Neuronal stem cell (in vitro differentiated cells): Measurements from ENCODE around the gene IPCEF1.
"Not testable (repeated sequence)": the region's sequence is repeated elsewhere in the genome, so short reads cannot be mapped to it uniquely, and the experiment has no call there.

Experiments
- DNase-seq: peaks from one replicate; pipeline ENCODE4 v3.0.0-alpha.2; 2013; ENCODE audit warnings: low spot score
- H2AFZ ChIP-seq: one replicate; pipeline ENCODE4 v1.6.1; 2013; ENCODE audit warnings: mild to moderate bottlenecking, low read length, inconsistent platforms
- H2AK5ac ChIP-seq: 2 replicates; pipeline ENCODE4 v1.6.1; 2013; ENCODE audit warnings: low read depth, mild to moderate bottlenecking, inconsistent platforms, low read length, moderate library complexity, mixed read lengths
- H2BK120ac ChIP-seq: 2 replicates; pipeline ENCODE4 v1.6.1; 2013; ENCODE audit warnings: low read depth, mild to moderate bottlenecking, inconsistent platforms, low read length, moderate library complexity, mixed read lengths
- H2BK12ac ChIP-seq: one replicate; pipeline ENCODE4 v1.6.1; 2013; ENCODE audit warnings: low read length, inconsistent platforms
- H2BK15ac ChIP-seq: 2 replicates; pipeline ENCODE4 v1.6.1; 2013; ENCODE audit warnings: mild to moderate bottlenecking, low read length, inconsistent platforms, mixed read lengths
- H2BK5ac ChIP-seq: one replicate; pipeline ENCODE4 v1.6.1; 2013; ENCODE audit warnings: inconsistent platforms, mild to moderate bottlenecking, low read length, moderate library complexity
- H3K14ac ChIP-seq: one replicate; pipeline ENCODE4 v1.6.1; 2013; ENCODE audit warnings: low read length, inconsistent platforms
- H3K18ac ChIP-seq: 2 replicates; pipeline ENCODE4 v1.6.1; 2013; ENCODE audit warnings: low read length, inconsistent platforms
- H3K23ac ChIP-seq: 2 replicates; pipeline ENCODE4 v1.6.1; 2013; ENCODE audit warnings: low read depth, mild to moderate bottlenecking, mixed read lengths, low read length, inconsistent platforms; ENCODE audit not compliant: poor library complexity
- H3K27ac ChIP-seq: replicated peaks from 3 replicates; pipeline ENCODE4 v1.5.1; 2013; ENCODE audit warnings: low read length, inconsistent platforms
- H3K27me3 ChIP-seq, 3 experiments: 2 replicates each; pipeline ENCODE4 v1.6.1; 2013; ENCODE audit warnings: low read length in 3 of 3, mild to moderate bottlenecking in 2 of 3, inconsistent platforms in 1 of 3, low read depth in 1 of 3, mixed read lengths in 1 of 3, moderate library complexity in 1 of 3; ENCODE audit not compliant: control insufficient read depth in 3 of 3, insufficient read depth in 3 of 3
- H3K36me3 ChIP-seq, 2 donors: replicated peaks in 1 of 2; 2 replicates each; pipeline ENCODE4 v1.6.1; 2013; ENCODE audit warnings: low read length in 2 of 2; ENCODE audit not compliant: control insufficient read depth in 2 of 2, insufficient read depth in 2 of 2
- H3K4ac ChIP-seq: 2 replicates; pipeline ENCODE4 v1.6.1; 2013; ENCODE audit warnings: inconsistent platforms, mild to moderate bottlenecking, low read length, moderate library complexity
- H3K4me1 ChIP-seq, 2 donors: 1 replicate in 1 of 2; 2 replicates in 1 of 2; pipeline ENCODE4 v1.6.1; 2013; ENCODE audit warnings: low read length in 2 of 2, low read depth in 1 of 2; ENCODE audit not compliant: control insufficient read depth in 2 of 2, insufficient read depth in 1 of 2
- H3K4me2 ChIP-seq: one replicate; pipeline ENCODE4 v1.6.1; 2013; ENCODE audit warnings: mild to moderate bottlenecking, low read length, inconsistent platforms; ENCODE audit not compliant: insufficient read depth, poor library complexity, severe bottlenecking
- H3K4me3 ChIP-seq, 2 donors: 2 replicates each; pipeline ENCODE4 v1.5.1; 2013; ENCODE audit warnings: low read length in 2 of 2, mild to moderate bottlenecking in 2 of 2, inconsistent platforms in 1 of 2, moderate library complexity in 1 of 2
- H3K79me1 ChIP-seq: one replicate; pipeline ENCODE4 v1.6.1; 2013; ENCODE audit warnings: low read depth, mild to moderate bottlenecking, inconsistent platforms, low read length, moderate library complexity
- H3K9ac ChIP-seq: one replicate; pipeline ENCODE4 v1.6.1; 2013; ENCODE audit warnings: mild to moderate bottlenecking, low read depth, low read length, inconsistent platforms; ENCODE audit not compliant: poor library complexity
- H3K9me3 ChIP-seq, 2 donors: replicated peaks in 1 of 2; 2 replicates each; pipeline versions ENCODE3 to v1.6.1; 2013; ENCODE audit warnings: low read length in 2 of 2, mild to moderate bottlenecking in 2 of 2, inconsistent platforms in 1 of 2, low read depth in 1 of 2, mixed read lengths in 1 of 2, moderate library complexity in 1 of 2; ENCODE audit not compliant: control insufficient read depth in 2 of 2, insufficient read depth in 1 of 2
- H4K8ac ChIP-seq: one replicate; pipeline ENCODE4 v1.6.1; 2013; ENCODE audit warnings: low read depth, mild to moderate bottlenecking, inconsistent platforms, low read length, moderate library complexity
- H4K91ac ChIP-seq: one replicate; pipeline ENCODE4 v1.6.1; 2013; ENCODE audit warnings: low read length, low read depth, mild to moderate bottlenecking, inconsistent platforms; ENCODE audit not compliant: poor library complexity
- WGBS, 2 donors: extraction: QIAGEN DNeasy Blood & Tissue Kit; methylation state at CpG; one replicate each; pipeline ENCODE4 v1.1.7; 2013; ENCODE audit warnings: missing lambda C conversion rate in 2 of 2, mixed read lengths in 1 of 2; ENCODE audit not compliant: insufficient read length in 2 of 2, insufficient replicate concordance in 1 of 2; ENCODE audit errors: extremely low coverage in 2 of 2; 5-methylcytosine and 5-hydroxymethylcytosine counted together

IPCEF1 gene

DNA sequence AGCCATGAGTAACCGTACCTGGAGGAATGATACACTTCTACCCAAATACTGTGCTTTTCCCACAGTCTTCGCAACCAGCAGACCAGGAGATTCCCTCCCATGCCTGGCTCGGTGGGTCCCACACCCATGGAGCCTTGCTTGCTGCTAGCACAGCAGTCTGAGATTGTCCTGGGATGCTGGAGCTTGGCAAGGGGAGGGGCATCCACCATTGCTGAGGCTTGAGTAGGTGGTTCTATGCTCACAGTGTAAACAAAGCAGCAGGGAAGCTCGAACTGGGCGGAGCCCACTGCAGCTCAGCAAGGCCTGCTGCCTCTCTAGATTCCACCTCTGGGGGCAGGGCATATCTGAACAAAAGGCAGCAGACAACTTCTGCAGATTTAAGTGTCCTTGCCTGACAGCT is 184.2 kb downstream of the IPCEF1 start:
- H3K9me3 ChIP-seq, H3K14ac ChIP-seq, H3K79me1 ChIP-seq, H3K4me3 ChIP-seq, H2BK12ac ChIP-seq, H3K4me1 ChIP-seq, H3K36me3 ChIP-seq, H2BK120ac ChIP-seq, H3K4me2 ChIP-seq, H2AFZ ChIP-seq, H4K8ac ChIP-seq, H4K91ac ChIP-seq, H3K4ac ChIP-seq, DNase-seq, H2BK5ac ChIP-seq, H3K23ac ChIP-seq, H2BK15ac ChIP-seq, H3K18ac ChIP-seq, H3K27ac ChIP-seq, H3K27me3 ChIP-seq, H2AK5ac ChIP-seq, H3K9ac ChIP-seq: not testable (repeated sequence)
- WGBS, 2 donors: no CpG with 5 or more reads among the region's 5 CpGs

DNA sequence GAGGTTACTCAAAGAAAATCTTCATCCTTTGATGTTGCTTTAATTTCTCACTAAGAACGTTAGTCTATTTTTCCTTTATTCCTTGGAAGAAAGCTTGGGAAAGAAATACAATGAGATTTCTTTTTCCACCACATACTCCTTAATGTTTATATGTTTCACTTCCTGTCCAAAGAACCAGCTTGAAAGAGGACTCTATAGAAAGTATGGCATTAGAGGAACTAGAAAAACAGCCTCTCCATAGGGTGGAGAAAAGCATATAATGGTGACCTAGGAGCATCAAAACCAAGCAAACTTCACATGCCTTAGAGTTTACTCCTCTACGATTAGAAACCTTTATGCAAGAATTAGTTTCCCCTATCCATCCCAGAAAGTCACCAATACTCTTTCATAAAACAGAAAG is 186.5 kb downstream of the IPCEF1 start:
- Histone ChIP-seq H2AFZ (no peak overlapping the region), H3K4me3 (no peak overlapping the region), H3K18ac (no peak overlapping the region), H3K36me3 (no peaks in the 10 kb centered on the region), H3K4ac (no peak overlapping the region), H3K27ac (no peak overlapping the region), H2BK5ac (no peak overlapping the region), H3K23ac (no peak overlapping the region), H2AK5ac (no peak overlapping the region), H3K79me1 (no peaks in the 10 kb centered on the region), H3K9me3 (peaks cover 0 to 1% of the 10 kb centered on the region in 2 donors), H4K91ac (no peak overlapping the region), H2BK15ac (no peak overlapping the region), H2BK120ac (no peak overlapping the region), H3K9ac (no peak overlapping the region), H3K27me3 (no peaks in the 10 kb centered on the region), H3K4me2 (no peak overlapping the region), H4K8ac (no peak overlapping the region), H3K14ac (no peak overlapping the region), H2BK12ac (no peak overlapping the region), H3K4me1 (no peaks in the 10 kb centered on the region)
- WGBS, 2 donors: no CpG with 5 or more reads among the region's 2 CpGs
- DNase-seq: no peak

DNA sequence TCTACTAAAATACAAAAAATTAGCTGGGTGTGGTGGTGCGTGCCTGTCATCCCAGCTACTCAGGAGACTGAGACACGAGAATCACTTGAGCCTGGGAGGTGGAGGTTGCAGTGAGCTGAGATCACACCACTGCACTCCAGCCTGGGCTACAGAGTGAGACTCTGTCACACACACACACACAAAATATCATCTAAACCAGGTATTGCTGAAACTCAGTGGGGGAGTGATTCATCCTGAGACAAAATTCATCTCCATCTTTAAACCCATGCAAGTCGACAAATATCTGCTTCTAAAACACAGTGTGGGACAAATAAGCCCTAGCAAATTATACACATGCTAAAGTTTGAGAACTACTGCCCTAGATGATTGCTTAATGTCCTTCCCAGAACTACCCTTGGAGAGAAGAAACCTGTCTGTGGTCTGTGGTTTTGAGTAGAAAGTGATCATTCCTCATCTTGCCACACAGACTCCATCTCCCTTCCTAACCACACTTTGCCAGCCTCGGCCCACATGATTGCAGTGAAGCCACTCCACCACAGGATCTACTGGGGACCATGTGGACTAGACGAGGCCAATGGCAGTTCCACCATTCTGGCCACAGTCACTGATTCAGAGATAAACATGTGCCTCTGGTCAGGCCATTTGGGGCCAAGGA is 187.3 kb downstream of the IPCEF1 start:
- no CpG with 5 or more reads among the region's 5 CpGs for WGBS, 2 donors
- Histone ChIP-seq H3K4ac (no peak overlapping the region), H3K23ac (no peak overlapping the region), H4K91ac (no peak overlapping the region), H3K4me3 (no peak overlapping the region), H4K8ac (no peak overlapping the region), H2BK5ac (no peak overlapping the region), H2BK12ac (no peak overlapping the region), H3K9ac (no peak overlapping the region), H3K4me1 (no peaks in the 10 kb centered on the region), H2AK5ac (no peak overlapping the region), H3K18ac (no peak overlapping the region), H2BK15ac (no peak overlapping the region), H2BK120ac (no peak overlapping the region), H3K27ac (no peak overlapping the region), H3K36me3 (no peaks in the 10 kb centered on the region), H3K79me1 (no peaks in the 10 kb centered on the region), H3K27me3 (no peaks in the 10 kb centered on the region), H3K14ac (no peak overlapping the region), H3K4me2 (no peak overlapping the region), H2AFZ (no peak overlapping the region), H3K9me3 (peaks cover 0 to 1% of the 10 kb centered on the region in 2 donors)
- DNase-seq: no peak

DNA sequence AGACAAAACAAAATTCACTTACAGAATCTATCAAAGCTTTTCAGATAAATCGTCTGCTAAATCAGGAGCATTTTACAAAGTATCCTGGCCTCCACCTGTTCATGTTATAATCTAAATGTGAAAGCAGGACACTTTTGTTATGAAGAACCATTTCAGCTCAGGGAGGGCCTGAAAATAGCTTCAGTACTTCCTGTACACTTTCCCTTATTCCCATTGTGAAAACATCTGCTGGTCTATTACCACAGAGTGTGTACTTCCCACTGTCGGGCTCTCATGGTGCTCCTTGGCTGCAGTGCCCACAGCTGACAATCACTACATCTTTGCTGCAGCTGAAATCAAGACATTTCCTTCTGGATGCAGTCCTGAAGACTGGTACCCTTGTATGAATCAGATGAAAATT is 189.5 kb downstream of the IPCEF1 start:
- no peak overlapping the region for H3K14ac ChIP-seq
- H2BK120ac ChIP-seq: no peak overlapping the region
- H3K9me3 ChIP-seq: peaks cover 0 to 1% of the 10 kb centered on the region in 2 donors
- no peak overlapping the region for H3K23ac ChIP-seq
- H2BK5ac ChIP-seq: no peak overlapping the region
- no peak overlapping the region for H3K9ac ChIP-seq
- no peaks in the 10 kb centered on the region for H3K4me1 ChIP-seq
- H2BK12ac ChIP-seq: no peak overlapping the region
- no peak for DNase-seq
- H3K27me3 ChIP-seq: no peaks in the 10 kb centered on the region
- no peaks in the 10 kb centered on the region for H3K36me3 ChIP-seq
- no peak overlapping the region for H3K4me2 ChIP-seq
- no peaks in the 10 kb centered on the region for H3K79me1 ChIP-seq
- H3K4me3 ChIP-seq: no peak overlapping the region
- no peak overlapping the region for H3K18ac ChIP-seq
- H3K27ac ChIP-seq: no peak overlapping the region
- no peak overlapping the region for H4K8ac ChIP-seq
- no peak overlapping the region for H2BK15ac ChIP-seq
- WGBS, 2 donors: no CpG with 5 or more reads among the region's 2 CpGs
- no peak overlapping the region for H2AFZ ChIP-seq
- H2AK5ac ChIP-seq: no peak overlapping the region
- H3K4ac ChIP-seq: no peak overlapping the region
- H4K91ac ChIP-seq: no peak overlapping the region
